NCI-H1092 (cell line): ENCODE data around the gene OSGIN1.

Experiments used
- DNase-seq: peaks from one replicate; lab custom pipeline; 2025; lab: John Stamatoyannopoulos, UW

Gene OSGIN1

GRCh38 chr16:83957296-83957855 is 4.3 kb downstream of the OSGIN1 start:
- DNase-seq, result no peak

GRCh38 chr16:83958137-83958845 is 5.3 kb downstream of the OSGIN1 start:
- no peak for DNase-seq

GRCh38 chr16:83958846-83959565 is 6.0 kb downstream of the OSGIN1 start:
- DNase-seq, result no peak

- DNase-seq, result no peak
Measured at GRCh38 chr16:83959656-83960434, 6.8 kb downstream of the OSGIN1 start.

GRCh38 chr16:83960521-83961249 is 7.6 kb downstream of the OSGIN1 start:
- DNase-seq, result no peak

- no peak for DNase-seq
Measured at GRCh38 chr16:83961591-83961990, 8.6 kb downstream of the OSGIN1 start.

GRCh38 chr16:83963277-83964119 is 10.5 kb downstream of the OSGIN1 start:
- no peak for DNase-seq

GRCh38 chr16:83964684-83965443 is 11.8 kb downstream of the OSGIN1 start:
- DNase-seq, result no peak

GRCh38 chr16:83965444-83966152 is 12.6 kb downstream of the OSGIN1 start:
- DNase-seq, result no peak

GRCh38 chr16:83966153-83966696 is 13.2 kb downstream of the OSGIN1 start:
- DNase-seq, result no peak

- no peak for DNase-seq
Measured at GRCh38 chr16:83967091-83967490, 14.1 kb downstream of the OSGIN1 start.

GRCh38 chr16:83967838-83968305 is 14.8 kb downstream of the OSGIN1 start, which contains the start of gene NECAB2:
Gene NECAB2 (plus strand): TSS chr16:83968244. CDS start chr16:83968649, 405 bp downstream.
- DNase-seq, result peak; percentile 22

- DNase-seq, result no peak
Measured at GRCh38 chr16:83968306-83968851, 15.3 kb downstream of the OSGIN1 start.

- no peak for DNase-seq
Measured at GRCh38 chr16:83968891-83969649, 16.0 kb downstream of the OSGIN1 start.

- DNase-seq, result no peak
Measured at GRCh38 chr16:83969771-83970429, 16.9 kb downstream of the OSGIN1 start.

- DNase-seq, result no peak
Measured at GRCh38 chr16:83970430-83970815, 17.4 kb downstream of the OSGIN1 start.
